LNCaP clone FGC (cell line): ENCODE data around the gene MEIS2.

Source experiments
- DNase-seq: peaks from one replicate; pipeline ENCODE4 v3.0.0-alpha.2; 2011; ENCODE audit warnings: low read depth
- H3K4me3 ChIP-seq: 2 replicates; pipeline ENCODE4 v1.5.1; 2011; ENCODE audit warnings: mild to moderate bottlenecking, low read depth, low read length, control low read depth
- CTCF ChIP-seq: IDR thresholded peaks from 2 replicates; pipeline ENCODE4 v1.5.1; 2012; ENCODE audit warnings: mild to moderate bottlenecking; ENCODE audit not compliant: control insufficient read depth, insufficient read depth; ENCODE audit errors: extremely low read depth

The MEIS2 gene

DNA sequence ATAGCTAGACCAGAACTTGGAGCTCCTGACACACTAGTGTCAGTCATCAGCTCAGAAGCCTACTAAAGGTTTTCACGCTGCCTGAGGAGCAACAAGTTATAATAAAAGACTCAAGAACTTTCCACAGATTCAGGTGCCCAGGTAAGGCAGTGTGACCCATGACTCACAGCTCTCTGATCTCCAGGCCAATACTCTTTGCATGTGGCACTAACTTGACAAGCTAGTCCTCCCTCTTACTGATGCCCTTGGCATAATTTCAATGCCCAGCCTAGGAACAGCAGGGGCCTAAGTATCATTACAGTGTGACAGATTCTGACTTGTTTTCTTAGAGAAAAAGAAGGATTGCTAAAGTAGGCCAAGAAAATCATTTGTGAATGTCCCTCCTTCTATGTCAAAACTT is 38.4 kb downstream of the MEIS2 start:
- DNase-seq: no peak
- no peak for TF ChIP-seq CTCF
- no peak overlapping the region for H3K4me3 ChIP-seq

- no peak overlapping the region for H3K4me3 ChIP-seq
- no peak for TF ChIP-seq CTCF
- no peak for DNase-seq
Observed at GRCh38 chr15:37059086-37059485, 41.3 kb downstream of the MEIS2 start.

- no peak overlapping the region for H3K4me3 ChIP-seq
- TF ChIP-seq CTCF: no peak
- no peak for DNase-seq
Observed at GRCh38 chr15:37058316-37058985, 41.9 kb downstream of the MEIS2 start.

- DNase-seq: no peak
- no peak for TF ChIP-seq CTCF
Observed at GRCh38 chr15:37057831-37058230, 42.5 kb downstream of the MEIS2 start.

DNA sequence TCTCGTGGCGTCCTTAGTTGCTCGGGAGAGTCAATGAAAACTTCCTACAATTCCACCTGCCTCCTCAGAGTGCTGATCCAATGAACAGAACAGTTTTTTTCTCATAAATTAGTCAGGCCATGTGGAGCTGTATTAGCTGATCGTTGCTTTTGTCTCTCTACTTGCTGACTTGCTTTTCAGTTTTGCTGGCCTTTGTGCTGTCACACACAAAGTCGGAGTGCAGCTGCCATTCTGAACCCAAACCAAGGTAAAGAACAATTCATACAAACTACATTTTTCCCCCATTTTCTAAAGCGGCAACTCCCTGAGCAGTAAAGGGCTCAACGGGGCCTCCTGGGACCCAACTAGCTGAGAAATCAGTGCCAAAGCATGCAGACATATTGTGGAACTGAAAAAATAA is 43.1 kb downstream of the MEIS2 start:
- TF ChIP-seq CTCF: no peak
- no peak for DNase-seq
- no peak overlapping the region for H3K4me3 ChIP-seq

More at GRCh38 chr15:37057831-37058230, 42.5 kb downstream of the MEIS2 start:
- no peak overlapping the region for H3K4me3 ChIP-seq

DNA sequence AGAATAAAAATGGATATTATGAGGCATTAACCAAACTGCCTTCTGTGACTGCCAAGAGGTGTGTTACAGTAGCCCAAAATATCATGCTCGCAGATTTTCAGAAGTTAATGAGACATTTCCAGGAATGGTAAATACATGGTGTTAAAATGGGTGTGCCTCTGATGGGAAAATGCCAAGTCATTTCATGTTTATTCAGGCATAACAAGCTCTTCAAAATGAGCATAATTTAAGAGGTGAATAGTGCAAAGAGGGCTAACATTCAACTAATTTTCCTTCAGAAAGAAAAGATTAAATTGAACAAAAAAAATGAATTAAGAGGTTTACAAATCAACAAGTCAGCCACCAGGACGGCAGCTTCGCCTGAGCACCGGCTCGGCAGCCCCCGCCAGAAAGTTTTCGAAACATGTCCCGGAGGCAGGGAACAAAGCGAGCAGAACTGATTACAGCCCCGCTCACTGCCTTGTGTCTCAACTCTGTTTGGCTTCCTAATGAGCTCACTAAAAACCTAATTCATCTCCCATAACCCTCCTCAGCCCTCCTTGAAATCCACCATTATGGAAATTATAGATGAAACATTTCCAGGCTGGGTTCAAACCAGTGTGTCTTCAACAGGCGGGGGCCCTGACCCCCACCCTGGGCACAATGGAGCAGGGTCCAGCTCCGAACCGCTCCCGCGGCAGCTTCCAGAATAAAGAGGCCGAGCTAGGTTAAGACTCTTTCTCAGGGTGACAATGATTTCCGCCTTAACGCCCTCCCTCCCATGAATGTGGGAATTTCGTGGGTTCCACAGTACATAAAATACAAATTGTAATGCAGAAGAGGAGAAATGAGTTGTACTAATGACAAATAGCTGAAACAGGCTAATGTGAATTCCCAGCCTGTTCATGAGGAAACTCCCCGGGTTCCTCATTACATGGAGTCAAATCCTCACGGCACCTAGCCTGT is 43.9 kb downstream of the MEIS2 start:
- no peak for TF ChIP-seq CTCF
- H3K4me3 ChIP-seq: no peak overlapping the region
- DNase-seq: no peak
